ENCODE data around the gene PPP2R2C. TPM values are rescaled to one million over a fixed set of nuclear protein-coding genes. Genes with fewer than 3 reads are reported as not detected.
A peak's percentile ranks its signal among the peaks of the same experiment; 100 is the strongest.

The PPP2R2C gene
- total and polyA plus RNA-seq, 2 donors = 5.4 to 6.4 TPM

DNA sequence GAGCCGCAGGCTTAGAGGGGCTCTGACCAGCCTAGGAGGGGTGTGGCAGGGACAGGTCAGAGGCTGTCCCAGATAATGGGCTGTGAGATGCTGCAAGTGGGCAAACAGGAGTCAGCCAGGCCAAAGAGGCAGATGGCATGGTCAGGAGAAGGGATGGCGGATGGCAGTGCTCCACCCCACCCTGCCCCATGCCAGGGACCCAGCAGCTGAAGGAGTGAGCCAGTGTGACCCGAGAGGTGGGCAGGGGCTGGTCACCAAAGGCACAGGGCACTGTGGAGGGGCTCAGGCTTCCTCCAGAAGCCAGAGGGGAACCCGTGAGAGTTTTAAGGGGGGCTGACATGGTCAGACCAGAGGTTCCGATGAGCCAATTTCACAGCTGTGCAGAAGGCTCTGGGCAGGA lies 105.8 kb downstream of the PPP2R2C start:
- Histone ChIP-seq H3K36me3 (ENCODE audit: control insufficient read depth in 2 of 2, insufficient read depth in 2 of 2, low read length in 1 of 2) (no peaks in the 10 kb centered on the region), H3K27ac (ENCODE audit: low read depth in 1 of 2, low read length in 1 of 2) (no peak overlapping the region), H3K4me1 (ENCODE audit: control insufficient read depth in 2 of 2, insufficient read depth in 2 of 2, low read length in 2 of 2) (no peaks in the 10 kb centered on the region), H3K9me3 (ENCODE audit: control insufficient read depth in 2 of 2, insufficient read depth in 1 of 2, low read length in 1 of 2) (no peaks in the 10 kb centered on the region), H3K4me3 (ENCODE audit: low read length in 2 of 2) (no peak overlapping the region), H3K27me3 (ENCODE audit: control insufficient read depth in 2 of 2, insufficient read depth in 1 of 2, low read length in 1 of 2) (no peaks in the 10 kb centered on the region)
- WGBS = 86% methylated on average over 5 of the region's 5 CpGs
- DNase-seq (ENCODE audit: low read depth in 6 of 9, low spot score in 9 of 9) = no peak

- Histone ChIP-seq H3K4me1 (ENCODE audit: control insufficient read depth in 2 of 2, insufficient read depth in 2 of 2, low read length in 2 of 2) (no peaks in the 10 kb centered on the region), H3K36me3 (ENCODE audit: control insufficient read depth in 2 of 2, insufficient read depth in 2 of 2, low read length in 1 of 2) (no peaks in the 10 kb centered on the region), H3K4me3 (ENCODE audit: low read length in 2 of 2) (no peak overlapping the region), H3K9me3 (ENCODE audit: control insufficient read depth in 2 of 2, insufficient read depth in 1 of 2, low read length in 1 of 2) (no peaks in the 10 kb centered on the region), H3K27me3 (ENCODE audit: control insufficient read depth in 2 of 2, insufficient read depth in 1 of 2, low read length in 1 of 2) (no peaks in the 10 kb centered on the region), H3K27ac (ENCODE audit: low read depth in 1 of 2, low read length in 1 of 2) (no peak overlapping the region)
- 91% methylated on average over 13 of the region's 13 CpGs for WGBS
- DNase-seq (ENCODE audit: low read depth in 6 of 9, low spot score in 9 of 9) = no peak
These were observed 106.8 kb downstream of the PPP2R2C start for GRCh38 chr4:6365545-6366086.

DNA sequence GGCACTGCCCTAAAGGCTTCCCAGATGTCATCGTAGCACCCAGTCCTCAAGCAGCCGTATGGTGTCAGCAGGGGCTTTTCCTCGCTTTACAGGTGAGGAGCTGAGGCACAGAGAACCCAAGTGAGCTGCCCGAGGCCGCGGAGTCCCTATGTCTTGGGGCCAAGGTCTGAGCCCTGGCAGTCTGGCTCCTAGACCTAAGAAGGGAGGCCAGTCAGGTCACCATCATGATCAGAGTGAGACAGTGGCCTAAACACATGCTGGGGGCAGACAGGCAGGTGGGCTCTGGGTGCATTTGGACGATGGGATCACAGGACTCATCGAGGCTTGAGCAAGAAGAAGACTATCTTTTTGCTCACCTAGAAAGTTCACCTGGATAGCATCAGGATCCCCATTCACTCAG lies 107.8 kb downstream of the PPP2R2C start:
- 90% methylated on average over 8 of the region's 8 CpGs for WGBS
- Histone ChIP-seq H3K27me3 (ENCODE audit: control insufficient read depth in 2 of 2, insufficient read depth in 1 of 2, low read length in 1 of 2) (no peaks in the 10 kb centered on the region), H3K4me3 (ENCODE audit: low read length in 2 of 2) (no peak overlapping the region), H3K4me1 (ENCODE audit: control insufficient read depth in 2 of 2, insufficient read depth in 2 of 2, low read length in 2 of 2) (no peaks in the 10 kb centered on the region), H3K27ac (ENCODE audit: low read depth in 1 of 2, low read length in 1 of 2) (no peak overlapping the region), H3K9me3 (ENCODE audit: control insufficient read depth in 2 of 2, insufficient read depth in 1 of 2, low read length in 1 of 2) (no peaks in the 10 kb centered on the region), H3K36me3 (ENCODE audit: control insufficient read depth in 2 of 2, insufficient read depth in 2 of 2, low read length in 1 of 2) (no peaks in the 10 kb centered on the region)
- no peak for DNase-seq (ENCODE audit: low read depth in 6 of 9, low spot score in 9 of 9)

DNA sequence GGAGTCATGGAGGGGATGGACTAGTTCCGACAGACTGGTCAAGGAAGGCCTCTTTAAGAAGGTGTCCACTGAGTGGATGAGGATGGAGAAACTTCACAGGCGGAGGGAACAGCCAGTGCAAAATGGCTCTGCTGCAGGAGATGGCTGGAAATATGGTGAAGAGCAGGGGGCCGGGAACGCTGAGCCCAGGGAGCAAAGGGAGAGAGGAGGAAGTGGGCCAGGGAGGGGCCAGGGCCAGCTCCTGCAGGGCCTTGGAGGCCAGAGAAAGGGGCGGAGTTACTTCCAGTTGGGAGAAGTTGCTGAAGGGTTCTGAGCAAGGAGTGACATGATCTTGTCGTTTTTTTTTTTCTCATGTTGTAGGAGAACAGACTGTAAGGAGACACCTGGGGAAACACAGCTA lies 108.3 kb downstream of the PPP2R2C start:
- Histone ChIP-seq H3K36me3 (ENCODE audit: control insufficient read depth in 2 of 2, insufficient read depth in 2 of 2, low read length in 1 of 2) (no peaks in the 10 kb centered on the region), H3K4me3 (ENCODE audit: low read length in 2 of 2) (no peak overlapping the region), H3K27ac (ENCODE audit: low read depth in 1 of 2, low read length in 1 of 2) (no peak overlapping the region), H3K4me1 (ENCODE audit: control insufficient read depth in 2 of 2, insufficient read depth in 2 of 2, low read length in 2 of 2) (no peaks in the 10 kb centered on the region), H3K9me3 (ENCODE audit: control insufficient read depth in 2 of 2, insufficient read depth in 1 of 2, low read length in 1 of 2) (no peaks in the 10 kb centered on the region), H3K27me3 (ENCODE audit: control insufficient read depth in 2 of 2, insufficient read depth in 1 of 2, low read length in 1 of 2) (no peaks in the 10 kb centered on the region)
- no peak for DNase-seq (ENCODE audit: low read depth in 6 of 9, low spot score in 9 of 9)
- 72% methylated on average over 6 of the region's 6 CpGs for WGBS

- Histone ChIP-seq H3K27me3 (ENCODE audit: control insufficient read depth in 2 of 2, insufficient read depth in 1 of 2, low read length in 1 of 2) (no peaks in the 10 kb centered on the region), H3K4me1 (ENCODE audit: control insufficient read depth in 2 of 2, insufficient read depth in 2 of 2, low read length in 2 of 2) (no peaks in the 10 kb centered on the region), H3K27ac (ENCODE audit: low read depth in 1 of 2, low read length in 1 of 2) (no peak overlapping the region), H3K9me3 (ENCODE audit: control insufficient read depth in 2 of 2, insufficient read depth in 1 of 2, low read length in 1 of 2) (no peaks in the 10 kb centered on the region), H3K36me3 (ENCODE audit: control insufficient read depth in 2 of 2, insufficient read depth in 2 of 2, low read length in 1 of 2) (no peaks in the 10 kb centered on the region), H3K4me3 (ENCODE audit: low read length in 2 of 2) (no peak overlapping the region)
- DNase-seq (ENCODE audit: low read depth in 6 of 9, low spot score in 9 of 9) = peak in 4 of 9 donors; percentile 13 to 40 (median 30)
- WGBS = 44% methylated on average over 8 of the region's 8 CpGs
These were observed 109.5 kb downstream of the PPP2R2C start for GRCh38 chr4:6362896-6363295.

- Histone ChIP-seq H3K36me3 (ENCODE audit: control insufficient read depth in 2 of 2, insufficient read depth in 2 of 2, low read length in 1 of 2) (no peaks in the 10 kb centered on the region), H3K27ac (ENCODE audit: low read depth in 1 of 2, low read length in 1 of 2) (no peak overlapping the region), H3K4me1 (ENCODE audit: control insufficient read depth in 2 of 2, insufficient read depth in 2 of 2, low read length in 2 of 2) (no peaks in the 10 kb centered on the region), H3K4me3 (ENCODE audit: low read length in 2 of 2) (no peak overlapping the region), H3K9me3 (ENCODE audit: control insufficient read depth in 2 of 2, insufficient read depth in 1 of 2, low read length in 1 of 2) (no peaks in the 10 kb centered on the region), H3K27me3 (ENCODE audit: control insufficient read depth in 2 of 2, insufficient read depth in 1 of 2, low read length in 1 of 2) (no peaks in the 10 kb centered on the region)
- no peak for DNase-seq (ENCODE audit: low read depth in 6 of 9, low spot score in 9 of 9)
- WGBS = 73% methylated on average over 7 of the region's 7 CpGs
These were observed 110.0 kb downstream of the PPP2R2C start for GRCh38 chr4:6362243-6362885.

GRCh38 chr4:6361076-6361784 lies 111.2 kb downstream of the PPP2R2C start:
- H3K4me3 ChIP-seq (ENCODE audit: low read length in 2 of 2) = no peak overlapping the region
- no peak for DNase-seq (ENCODE audit: low read depth in 6 of 9, low spot score in 9 of 9)
- H3K4me1 ChIP-seq (ENCODE audit: control insufficient read depth in 2 of 2, insufficient read depth in 2 of 2, low read length in 2 of 2) = no peaks in the 10 kb centered on the region
- no peaks in the 10 kb centered on the region for H3K9me3 ChIP-seq (ENCODE audit: control insufficient read depth in 2 of 2, insufficient read depth in 1 of 2, low read length in 1 of 2)
- H3K27me3 ChIP-seq (ENCODE audit: control insufficient read depth in 2 of 2, insufficient read depth in 1 of 2, low read length in 1 of 2) = no peaks in the 10 kb centered on the region
- no peak overlapping the region for H3K27ac ChIP-seq (ENCODE audit: low read depth in 1 of 2, low read length in 1 of 2)
- H3K36me3 ChIP-seq (ENCODE audit: control insufficient read depth in 2 of 2, insufficient read depth in 2 of 2, low read length in 1 of 2) = no peaks in the 10 kb centered on the region
- WGBS = 70% methylated on average over 4 of the region's 4 CpGs

GRCh38 chr4:6360385-6360784 lies 112.0 kb downstream of the PPP2R2C start:
- H3K27me3 ChIP-seq (ENCODE audit: control insufficient read depth in 2 of 2, insufficient read depth in 1 of 2, low read length in 1 of 2) = no peaks in the 10 kb centered on the region
- no peaks in the 10 kb centered on the region for H3K9me3 ChIP-seq (ENCODE audit: control insufficient read depth in 2 of 2, insufficient read depth in 1 of 2, low read length in 1 of 2)
- H3K4me3 ChIP-seq (ENCODE audit: low read length in 2 of 2) = no peak overlapping the region
- 30% methylated on average over 10 of the region's 10 CpGs for WGBS
- DNase-seq (ENCODE audit: low read depth in 6 of 9, low spot score in 9 of 9) = no peak
- no peaks in the 10 kb centered on the region for H3K36me3 ChIP-seq (ENCODE audit: control insufficient read depth in 2 of 2, insufficient read depth in 2 of 2, low read length in 1 of 2)
- H3K27ac ChIP-seq (ENCODE audit: low read depth in 1 of 2, low read length in 1 of 2) = no peak overlapping the region
- H3K4me1 ChIP-seq (ENCODE audit: control insufficient read depth in 2 of 2, insufficient read depth in 2 of 2, low read length in 2 of 2) = no peaks in the 10 kb centered on the region

DNA sequence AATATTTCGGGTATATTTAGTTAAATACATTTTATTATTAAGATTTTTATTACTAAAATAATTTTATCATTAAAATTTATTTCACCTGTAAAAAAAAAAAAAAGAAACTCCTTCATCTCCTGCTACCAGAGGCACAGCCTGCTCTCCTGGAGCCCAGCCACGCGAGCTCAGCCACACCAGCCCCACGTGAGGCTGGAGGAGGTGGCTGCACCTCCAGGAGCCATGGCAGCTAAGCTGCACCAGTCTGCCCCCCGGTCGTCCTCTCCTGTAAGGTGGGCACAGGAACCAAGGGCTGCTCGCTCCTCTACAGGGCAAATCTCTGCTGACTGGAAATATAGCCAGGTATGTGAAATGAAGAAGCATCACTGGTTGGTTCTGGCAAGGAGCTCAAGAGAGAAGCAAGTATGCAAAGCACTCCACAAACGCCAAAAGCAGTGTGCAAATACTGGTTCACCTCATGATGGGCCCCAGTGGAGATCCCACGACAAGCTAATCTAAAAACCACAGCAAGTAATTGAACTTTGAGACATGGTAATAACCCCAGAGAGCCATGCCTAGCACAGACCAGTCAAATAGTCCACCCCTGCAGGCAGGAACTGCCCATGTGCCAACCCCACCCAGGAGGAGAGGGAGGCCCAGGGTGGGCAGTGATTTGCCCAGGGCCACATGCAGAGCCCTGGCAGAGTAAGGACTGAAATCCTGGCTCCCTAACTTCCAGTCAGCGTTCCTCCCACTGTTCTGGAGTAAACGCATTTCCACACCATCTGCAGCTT lies 112.7 kb downstream of the PPP2R2C start:
- Histone ChIP-seq H3K36me3 (ENCODE audit: control insufficient read depth in 2 of 2, insufficient read depth in 2 of 2, low read length in 1 of 2) (no peaks in the 10 kb centered on the region), H3K9me3 (ENCODE audit: control insufficient read depth in 2 of 2, insufficient read depth in 1 of 2, low read length in 1 of 2) (no peaks in the 10 kb centered on the region), H3K4me3 (ENCODE audit: low read length in 2 of 2) (no peak overlapping the region), H3K27me3 (ENCODE audit: control insufficient read depth in 2 of 2, insufficient read depth in 1 of 2, low read length in 1 of 2) (no peaks in the 10 kb centered on the region), H3K4me1 (ENCODE audit: control insufficient read depth in 2 of 2, insufficient read depth in 2 of 2, low read length in 2 of 2) (no peaks in the 10 kb centered on the region), H3K27ac (ENCODE audit: low read depth in 1 of 2, low read length in 1 of 2) (no peak overlapping the region)
- 70% methylated on average over 11 of the region's 11 CpGs for WGBS
- DNase-seq (ENCODE audit: low read depth in 6 of 9, low spot score in 9 of 9) = no peak

All from thymus (tissue), 11 donors.